Body of pancreas (tissue), 4 donors: ENCODE measurements around the gene SLC16A12. TPM values are rescaled to one million over a fixed set of nuclear protein-coding genes. Genes with fewer than 3 reads are reported as not detected.

Experiments used
- ATAC-seq: fragments of 150-250 bp; one replicate; pipeline ENCODE4 v1.9.1; 2016
- DNase-seq, 4 donors: peaks; one replicate each; pipeline ENCODE4 v3.0.0-alpha.2; 2019
- H3K27ac ChIP-seq, 4 donors: fragments of 200-600 bp; sonication (generic); 1 replicate in 3 of 4; 2 replicates in 1 of 4; pipeline versions ENCODE4 v1.5.1 to v1.6.1; 2016 to 2019; ENCODE audit warnings: mild to moderate bottlenecking in 1 of 4, mixed read lengths in 1 of 4, moderate library complexity in 1 of 4
- H3K27me3 ChIP-seq, 2 donors: fragments of 200-600 bp; sonication (generic); one replicate each; pipeline ENCODE4 v1.6.0; 2016; ENCODE audit warnings: mild to moderate bottlenecking in 1 of 2
- H3K36me3 ChIP-seq, 2 donors: fragments of 200-600 bp; sonication (generic); replicated peaks in 1 of 2; 2 replicates each; pipeline ENCODE4 v1.5.1; 2016; ENCODE audit warnings: low read depth in 2 of 2; ENCODE audit not compliant: insufficient read depth in 1 of 2
- H3K4me1 ChIP-seq: fragments of 200-600 bp; sonication (generic); one replicate; pipeline ENCODE4 v1.6.0; 2016
- H3K4me3 ChIP-seq, 2 donors: fragments of 200-600 bp; sonication (generic); 1 replicate in 1 of 2; 2 replicates in 1 of 2; pipeline ENCODE4 v1.5.1; 2016 to 2019
- H3K9me3 ChIP-seq, 3 donors: fragments of 200-600 bp; sonication (generic); 1 replicate in 2 of 3; 2 replicates in 1 of 3; pipeline ENCODE4 v1.5.1; 2016
- POLR2A ChIP-seq, 3 donors: fragments of 450-650 bp; IDR thresholded peaks; one replicate each; pipeline ENCODE4 v1.6.1; 2016; ENCODE audit warnings: antibody characterized with exemption in 3 of 3, mild to moderate bottlenecking in 2 of 3
- WGBS, 2 donors: methylation state at CpG; one replicate each; pipeline ENCODE4 v1.1.5; 2017; 5-methylcytosine and 5-hydroxymethylcytosine counted together
- intact Hi-C: fragments of 100-400 bp; cut with DNase I; formaldehyde crosslinking; loops from one replicate; pipeline ENCODE4 v1.15.1; 2023
- total RNA-seq, 2 donors: library from RNA; depleted of rRNA; stranded (reverse); fragments of >200 nt; gene quantifications; one replicate each; pipeline ENCODE4 v1.1.0, GENCODE V29; 2016
- TF ChIP-seq, protein P1 (sequence below), 7 experiments: fragments of 450-650 bp in 4 of 7; fragments of 200-600 bp in 3 of 7; sonication (generic) in 3 of 7; IDR thresholded peaks; one replicate each; pipeline ENCODE4 v1.5.1; 2016 to 2019; ENCODE audit warnings: antibody characterized with exemption in 7 of 7

SLC16A12 gene
- total RNA-seq, 2 donors from 2014 or later: 19.5 to 26.7 TPM

DNA sequence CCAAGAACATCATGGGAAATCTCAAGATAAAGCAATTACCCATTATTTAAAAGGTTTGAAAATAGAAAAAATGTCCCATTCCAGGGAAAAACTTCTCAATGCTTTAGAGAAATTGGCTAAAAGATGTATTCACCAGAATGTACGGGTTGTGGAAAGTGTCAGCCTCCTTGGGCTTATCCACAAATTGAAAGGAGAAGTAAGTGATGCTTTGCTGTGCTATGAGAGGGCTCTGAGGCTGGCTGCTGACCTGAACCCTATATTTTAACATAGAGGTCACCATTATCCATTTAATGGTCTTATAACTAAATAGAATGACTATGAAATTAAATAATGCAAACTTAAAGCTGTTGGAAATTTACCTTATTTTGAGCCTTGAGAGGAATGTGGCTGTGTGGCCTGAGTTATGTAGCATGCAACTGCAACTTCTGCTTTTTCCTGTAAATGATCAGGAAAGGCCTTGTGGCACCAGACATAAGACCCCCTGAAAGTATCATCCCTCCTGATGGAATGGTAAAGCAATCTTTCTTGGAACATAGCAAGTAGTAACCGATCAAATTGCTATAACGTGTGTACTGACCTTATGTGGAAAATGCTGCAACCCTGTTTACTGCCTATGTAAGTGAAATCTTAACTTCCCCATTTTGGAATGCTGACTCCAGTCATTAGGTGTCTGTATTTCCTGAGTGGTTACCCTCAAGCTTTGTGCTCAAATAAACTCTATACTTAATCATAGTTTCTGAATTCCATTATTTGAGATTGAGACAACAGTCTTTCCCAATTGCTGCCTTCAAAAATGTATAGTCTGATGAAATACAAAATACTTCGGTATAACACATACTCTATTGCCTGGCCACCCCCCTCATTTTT is 150.7 kb downstream of the SLC16A12 start:
- ATAC-seq (no peak), DNase-seq (no peak)
- H3K4me3 ChIP-seq: no peak overlapping the region
- intact Hi-C loops: no loop called here
- no peaks in the 10 kb centered on the region for H3K9me3 ChIP-seq
- peak overlapping the region in 1 of 4 donors; percentile 14 for H3K27ac ChIP-seq
- no peaks in the 10 kb centered on the region for H3K27me3 ChIP-seq
- H3K36me3 ChIP-seq: no peaks in the 10 kb centered on the region
- no peaks in the 10 kb centered on the region for H3K4me1 ChIP-seq
- no peak for TF ChIP-seq POLR2A (IDR thresholded peaks at IDR 0.05)
- TF ChIP-seq, protein P1, sequence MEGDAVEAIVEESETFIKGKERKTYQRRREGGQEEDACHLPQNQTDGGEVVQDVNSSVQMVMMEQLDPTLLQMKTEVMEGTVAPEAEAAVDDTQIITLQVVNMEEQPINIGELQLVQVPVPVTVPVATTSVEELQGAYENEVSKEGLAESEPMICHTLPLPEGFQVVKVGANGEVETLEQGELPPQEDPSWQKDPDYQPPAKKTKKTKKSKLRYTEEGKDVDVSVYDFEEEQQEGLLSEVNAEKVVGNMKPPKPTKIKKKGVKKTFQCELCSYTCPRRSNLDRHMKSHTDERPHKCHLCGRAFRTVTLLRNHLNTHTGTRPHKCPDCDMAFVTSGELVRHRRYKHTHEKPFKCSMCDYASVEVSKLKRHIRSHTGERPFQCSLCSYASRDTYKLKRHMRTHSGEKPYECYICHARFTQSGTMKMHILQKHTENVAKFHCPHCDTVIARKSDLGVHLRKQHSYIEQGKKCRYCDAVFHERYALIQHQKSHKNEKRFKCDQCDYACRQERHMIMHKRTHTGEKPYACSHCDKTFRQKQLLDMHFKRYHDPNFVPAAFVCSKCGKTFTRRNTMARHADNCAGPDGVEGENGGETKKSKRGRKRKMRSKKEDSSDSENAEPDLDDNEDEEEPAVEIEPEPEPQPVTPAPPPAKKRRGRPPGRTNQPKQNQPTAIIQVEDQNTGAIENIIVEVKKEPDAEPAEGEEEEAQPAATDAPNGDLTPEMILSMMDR (IDR thresholded peaks at IDR 0.05): no peak
- WGBS, 2 donors: 60 to 95% methylated on average over 4 of the region's 4 CpGs

DNA sequence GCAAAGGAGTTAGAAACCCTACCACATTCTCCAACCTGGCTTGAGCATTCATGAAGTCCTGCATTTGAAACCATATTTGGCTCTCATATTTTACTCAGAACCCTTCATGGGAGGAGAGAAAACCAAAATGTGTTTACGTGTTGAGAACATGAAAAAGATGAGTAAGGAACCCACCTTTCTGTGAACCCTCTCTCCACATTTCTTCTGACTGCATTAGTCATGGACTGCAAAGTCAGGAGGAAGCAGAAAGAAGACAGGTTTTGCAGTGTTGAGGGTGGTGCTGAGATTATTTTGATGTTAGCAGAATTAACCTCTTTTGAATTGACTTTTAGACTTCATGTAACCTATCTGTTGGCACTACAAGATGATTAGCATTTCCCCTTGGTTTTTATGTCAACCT is 152.6 kb downstream of the SLC16A12 start:
- no peak overlapping the region for H3K4me3 ChIP-seq
- no peak overlapping the region for H3K27ac ChIP-seq
- no peak for TF ChIP-seq POLR2A (IDR thresholded peaks at IDR 0.05)
- TF ChIP-seq, protein P1 (IDR thresholded peaks at IDR 0.05): no peak
- intact Hi-C loops: no loop called here
- ATAC-seq (no peak), DNase-seq (no peak)
- H3K4me1 ChIP-seq: no peaks in the 10 kb centered on the region
- H3K36me3 ChIP-seq: no peaks in the 10 kb centered on the region
- H3K9me3 ChIP-seq: no peaks in the 10 kb centered on the region
- WGBS, 2 donors: 83 to 95% methylated on average over 1 of the region's 1 CpG
- no peaks in the 10 kb centered on the region for H3K27me3 ChIP-seq

Other genes with a start within 250 kb of the SLC16A12 start
- 1 to 10 TPM in 1 of 2 donors, not detected in 1; 1.6 TPM for gene IFIT2, start 233.5 kb downstream of the SLC16A12 start, total RNA-seq
- gene IFIT3, start 207.6 kb downstream of the SLC16A12 start, total RNA-seq: 1 to 10 TPM; 2.3 to 3.9 TPM
- gene IFIT1B, start 157.5 kb downstream of the SLC16A12 start, total RNA-seq: not detected
- 1 to 10 TPM; 1.3 to 7.0 TPM for gene IFIT1, start 143.0 kb downstream of the SLC16A12 start, total RNA-seq
- 10 to 100 TPM in 1 of 2 donors, 1 to 10 TPM in 1; 1.6 to 11.7 TPM for gene IFIT5, start 121.0 kb downstream of the SLC16A12 start, total RNA-seq
- gene PANK1, start 109.6 kb upstream of the SLC16A12 start, total RNA-seq: 1 to 10 TPM; 2.6 to 3.0 TPM
- 1 to 10 TPM in 1 of 2 donors, under 1 TPM in 1; 0.99 to 2.1 TPM for gene KIF20B, start 166.0 kb upstream of the SLC16A12 start, total RNA-seq